WI38 (cell line): ENCODE data around the gene PDE4D.

Experiments
- H3K4me3 ChIP-seq: 2 replicates; pipeline ENCODE4 v1.5.1; 2011; ENCODE audit warnings: low read depth, mild to moderate bottlenecking, control low read depth, low read length
- TF ChIP-seq, protein P1 (sequence below): IDR thresholded peaks from 2 replicates; pipeline ENCODE4 v1.5.1; 2012; ENCODE audit warnings: low read depth, mild to moderate bottlenecking, control low read depth, low read length

The PDE4D gene

DNA sequence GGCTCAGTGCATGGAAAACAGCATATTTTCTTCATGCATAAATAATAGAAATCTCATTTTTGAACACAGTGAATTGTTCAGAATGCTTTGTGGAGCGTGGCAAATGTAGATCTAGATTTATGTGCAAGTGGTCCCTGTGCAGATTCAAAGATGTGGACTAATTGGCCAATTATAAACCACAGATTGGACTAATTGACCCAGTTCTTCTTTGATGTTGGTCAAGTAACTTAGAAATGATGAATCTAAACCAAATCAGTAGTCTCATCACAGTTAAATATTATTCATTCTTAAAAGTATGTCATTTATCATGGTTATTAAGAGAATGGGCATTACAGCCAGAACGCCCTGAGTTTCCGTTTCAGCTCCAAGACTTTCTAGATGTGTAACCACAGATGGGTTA, 11.7 kb upstream of the PDE4D start:
- TF ChIP-seq, protein P1, sequence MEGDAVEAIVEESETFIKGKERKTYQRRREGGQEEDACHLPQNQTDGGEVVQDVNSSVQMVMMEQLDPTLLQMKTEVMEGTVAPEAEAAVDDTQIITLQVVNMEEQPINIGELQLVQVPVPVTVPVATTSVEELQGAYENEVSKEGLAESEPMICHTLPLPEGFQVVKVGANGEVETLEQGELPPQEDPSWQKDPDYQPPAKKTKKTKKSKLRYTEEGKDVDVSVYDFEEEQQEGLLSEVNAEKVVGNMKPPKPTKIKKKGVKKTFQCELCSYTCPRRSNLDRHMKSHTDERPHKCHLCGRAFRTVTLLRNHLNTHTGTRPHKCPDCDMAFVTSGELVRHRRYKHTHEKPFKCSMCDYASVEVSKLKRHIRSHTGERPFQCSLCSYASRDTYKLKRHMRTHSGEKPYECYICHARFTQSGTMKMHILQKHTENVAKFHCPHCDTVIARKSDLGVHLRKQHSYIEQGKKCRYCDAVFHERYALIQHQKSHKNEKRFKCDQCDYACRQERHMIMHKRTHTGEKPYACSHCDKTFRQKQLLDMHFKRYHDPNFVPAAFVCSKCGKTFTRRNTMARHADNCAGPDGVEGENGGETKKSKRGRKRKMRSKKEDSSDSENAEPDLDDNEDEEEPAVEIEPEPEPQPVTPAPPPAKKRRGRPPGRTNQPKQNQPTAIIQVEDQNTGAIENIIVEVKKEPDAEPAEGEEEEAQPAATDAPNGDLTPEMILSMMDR, result no peak

GRCh38 chr5:59897075-59897474, 3.5 kb upstream of the PDE4D start:
- TF ChIP-seq, protein P1, result no peak
- H3K4me3 ChIP-seq, result no peak overlapping the region

More for the DNA sequence above, 11.7 kb upstream of the PDE4D start:
- H3K4me3 ChIP-seq, result no peak overlapping the region

GRCh38 chr5:59891962-59892643, 1.4 kb downstream of the PDE4D start:
- TF ChIP-seq, protein P1, result no peak
- H3K4me3 ChIP-seq, result no peak overlapping the region

DNA sequence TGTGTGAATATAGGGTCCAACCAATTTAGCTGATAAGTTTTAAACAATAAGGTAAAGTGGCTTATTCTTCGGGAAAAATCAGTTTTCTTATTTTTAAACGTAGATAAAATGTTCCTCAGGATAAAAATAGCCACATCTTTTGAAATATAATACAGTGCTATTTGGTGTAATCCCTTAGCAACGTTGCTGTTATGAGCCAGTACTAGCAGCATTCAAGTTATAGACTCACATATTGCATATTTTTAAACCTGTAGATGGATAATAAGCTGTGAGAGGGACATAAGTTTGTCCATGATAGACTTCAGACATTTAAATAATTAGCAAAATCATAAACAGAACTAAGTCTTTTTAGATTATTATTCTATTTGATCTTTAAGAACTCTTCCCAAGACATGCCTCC, 6.3 kb downstream of the PDE4D start:
- TF ChIP-seq, protein P1, result no peak

DNA sequence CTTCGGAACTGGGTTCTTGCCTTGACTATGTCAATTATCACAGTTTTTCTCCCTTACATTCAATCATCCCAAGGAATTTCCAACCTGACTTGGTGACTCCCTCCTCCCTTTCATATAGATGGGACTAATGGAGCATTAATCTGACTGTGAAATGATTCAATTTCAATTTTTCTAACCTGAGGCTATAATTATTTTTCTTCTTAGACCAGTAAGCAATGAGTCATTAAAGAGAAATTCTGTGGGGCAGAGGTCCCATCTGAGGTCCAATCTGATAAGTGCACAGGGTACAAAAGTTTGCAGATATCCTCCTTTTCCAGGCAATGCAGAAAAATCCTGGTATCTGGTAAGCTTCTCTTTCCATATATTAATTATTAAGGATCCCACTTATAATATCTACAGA, 18.9 kb downstream of the PDE4D start:
- TF ChIP-seq, protein P1, result no peak
- H3K4me3 ChIP-seq, result no peak overlapping the region

More for the DNA sequence above, 6.3 kb downstream of the PDE4D start:
- H3K4me3 ChIP-seq, result no peak overlapping the region

GRCh38 chr5:59873113-59873512, 20.4 kb downstream of the PDE4D start:
- TF ChIP-seq, protein P1, result no peak
- no peak overlapping the region for H3K4me3 ChIP-seq

GRCh38 chr5:59866661-59867060, 26.9 kb downstream of the PDE4D start:
- H3K4me3 ChIP-seq, result no peak overlapping the region
- TF ChIP-seq, protein P1, result no peak
